ENCODE measurements around the gene IFI27. TPM values are rescaled to one million over a fixed set of nuclear protein-coding genes. Genes with fewer than 3 reads are reported as not detected.

The IFI27 gene
- total RNA-seq, 1 donor from 2014 or later: not detected

GRCh38 chr14:94129111-94129757 lies 18.7 kb downstream of the IFI27 start, which contains the start of gene IFI27L2:
IFI27L2 (minus strand) TSS chr14:94129604; CDS start chr14:94129564, 40 bp downstream.
- no peak for DNase-seq (ENCODE audit: low read depth)
- TF ChIP-seq CTCF (conservative IDR thresholded peaks at IDR 0.05; ENCODE audit: low read depth, low read length): peak; percentile 25
- peak within 1 kb of the TSS; percentile 75 for H3K4me3 ChIP-seq (ENCODE audit: low read depth, low read length)

GRCh38 chr14:94129758-94130414 lies 19.4 kb downstream of the IFI27 start:
- peak overlapping the region; percentile 75 for H3K4me3 ChIP-seq (ENCODE audit: low read depth, low read length)
- no peak for TF ChIP-seq CTCF (conservative IDR thresholded peaks at IDR 0.05; ENCODE audit: low read depth, low read length)
- DNase-seq (ENCODE audit: low read depth): no peak

GRCh38 chr14:94132285-94132887 lies 21.9 kb downstream of the IFI27 start:
- no peak for DNase-seq (ENCODE audit: low read depth)
- peak; percentile 82 for TF ChIP-seq CTCF (conservative IDR thresholded peaks at IDR 0.05; ENCODE audit: low read depth, low read length)
- no peak overlapping the region for H3K4me3 ChIP-seq (ENCODE audit: low read depth, low read length)

- no peak for TF ChIP-seq CTCF (conservative IDR thresholded peaks at IDR 0.05; ENCODE audit: low read depth, low read length)
- no peak overlapping the region for H3K4me3 ChIP-seq (ENCODE audit: low read depth, low read length)
- no peak for DNase-seq (ENCODE audit: low read depth)
These were observed 24.9 kb downstream of the IFI27 start for GRCh38 chr14:94135476-94135875.

GRCh38 chr14:94136575-94137331 lies 26.2 kb downstream of the IFI27 start:
- no peak for DNase-seq (ENCODE audit: low read depth)
- TF ChIP-seq CTCF (conservative IDR thresholded peaks at IDR 0.05; ENCODE audit: low read depth, low read length): peak; percentile 98
- H3K4me3 ChIP-seq (ENCODE audit: low read depth, low read length): no peak overlapping the region

- TF ChIP-seq CTCF (conservative IDR thresholded peaks at IDR 0.05; ENCODE audit: low read depth, low read length): no peak
- no peak overlapping the region for H3K4me3 ChIP-seq (ENCODE audit: low read depth, low read length)
- no peak for DNase-seq (ENCODE audit: low read depth)
These were observed 27.7 kb downstream of the IFI27 start for GRCh38 chr14:94138251-94138650.

All from epithelial cell of proximal tubule (primary cell).